ENCODE results near the gene TMEM92.

TMEM92 gene

GRCh38 chr17:50329716-50330115 lies 55.5 kb downstream of the TMEM92 start:
- DNase-seq, result no peak

GRCh38 chr17:50330151-50330775 lies 56.0 kb downstream of the TMEM92 start:
- DNase-seq, result no peak
